HCT116 (cell line): ENCODE data around the gene RXRA. TPM values are rescaled to one million over a fixed set of nuclear protein-coding genes. Genes with fewer than 3 reads are reported as not detected.

Experiments used
- ATAC-seq: fragments of 200-7000 bp; cut with Tn5 transposase; 2 replicates; pipeline ENCODE4 v1.9.1; 2020; ENCODE audit warnings: mild to moderate bottlenecking, moderate library complexity
- BruUV-seq: library from RNA; stranded (reverse); fragments of 400-500 nt; replicated peaks from 2 replicates; lab custom pipeline; 2021; lab: Mats Ljungman, UMichigan
- CTCF ChIA-PET: fragments of 300-600 bp; sonication (Branson Sonifier 250); formaldehyde crosslinking; loops from one replicate; lab custom pipeline; 2021; ENCODE audit warnings: antibody characterized with exemption; lab: Charles Lee
- POLR2A ChIA-PET: fragments of 300-600, 350-600 bp; sonication (Branson Sonifier 250); formaldehyde crosslinking; loops from one replicate; lab custom pipeline; 2021; ENCODE audit warnings: antibody characterized with exemption; lab: Charles Lee
- RAD21 ChIA-PET, 2 experiments: fragments of 300-600 bp; sonication (Branson Sonifier 250); formaldehyde crosslinking; loops; one replicate each; lab custom pipeline; 2023; ENCODE audit warnings: low total read pairs in 2 of 2; ENCODE audit not compliant: uncharacterized antibody in 2 of 2, unreplicated experiment in 2 of 2, low non-redundant PET in 1 of 2; lab: Charles Lee
- DNase-seq: peaks from one replicate; pipeline ENCODE4 v3.0.0-alpha.2; 2010; ENCODE audit warnings: low read depth, low spot score
- H2AFZ ChIP-seq: fragments of 200-600 bp; shearing (Covaris generic), sonication (generic); 2 replicates; pipeline ENCODE4 v1.6.1; 2017; ENCODE audit warnings: low read depth, mixed run types, mixed read lengths, antibody characterized with exemption, low read length; ENCODE audit not compliant: poor library complexity, severe bottlenecking
- H3K27ac ChIP-seq: 2 replicates; pipeline ENCODE4 v1.5.1; 2012; ENCODE audit warnings: low read depth, low read length
- H3K27me3 ChIP-seq: fragments of 200-600 bp; sonication (generic); 2 replicates; pipeline ENCODE4 v1.6.1; 2016; ENCODE audit warnings: mixed run types, low read length, mixed read lengths; ENCODE audit not compliant: insufficient read depth
- H3K36me3 ChIP-seq, 2 experiments: fragments of 200-500 bp in 1 of 2; fragments of 200-600 bp in 1 of 2; sonication (Bioruptor generic) in 1 of 2; sonication (generic) in 1 of 2; 2 replicates each; pipeline versions ENCODE4 v1.5.1 to v1.6.1; 2014 to 2016; ENCODE audit warnings: low read length in 2 of 2, inconsistent platforms in 1 of 2, mixed read lengths in 1 of 2, mixed run types in 1 of 2; ENCODE audit not compliant: insufficient read depth in 2 of 2, control insufficient read depth in 1 of 2
- H3K4me1 ChIP-seq, 2 experiments: fragments of 200-600 bp in 1 of 2; sonication (generic) in 1 of 2; 2 replicates each; pipeline versions ENCODE4 v1.5.1 to v1.6.1; 2012 to 2017; ENCODE audit warnings: low read length in 2 of 2, inconsistent platforms in 1 of 2, mild to moderate bottlenecking in 1 of 2, mixed read lengths in 1 of 2, mixed run types in 1 of 2, moderate library complexity in 1 of 2; ENCODE audit not compliant: insufficient read depth in 2 of 2, control insufficient read depth in 1 of 2
- H3K4me2 ChIP-seq: fragments of 200-600 bp; sonication (generic); 2 replicates; pipeline ENCODE4 v1.6.1; 2017; ENCODE audit warnings: mixed run types, low read length, mixed read lengths
- H3K4me3 ChIP-seq, 2 experiments: fragments of 200-600 bp in 1 of 2; sonication (generic) in 1 of 2; replicated peaks in 1 of 2; 2 replicates each; pipeline ENCODE4 v1.5.1; 2011 to 2016; ENCODE audit warnings: low read length in 2 of 2, control low read depth in 1 of 2, low read depth in 1 of 2, mild to moderate bottlenecking in 1 of 2, mixed read lengths in 1 of 2, mixed run types in 1 of 2
- H3K79me2 ChIP-seq: fragments of 200-600 bp; sonication (generic); 2 replicates; pipeline ENCODE4 v1.6.1; 2017; ENCODE audit warnings: mild to moderate bottlenecking, mixed run types, low read length, moderate library complexity, mixed read lengths; ENCODE audit not compliant: insufficient read depth
- H3K9ac ChIP-seq: fragments of 200-600 bp; sonication (generic); 2 replicates; pipeline ENCODE4 v1.6.1; 2016; ENCODE audit warnings: low read length, mixed read lengths
- H3K9me2 ChIP-seq: fragments of 200-600 bp; sonication (generic), shearing (Covaris generic); 2 replicates; pipeline ENCODE4 v1.6.1; 2017; ENCODE audit warnings: mixed run types, mild to moderate bottlenecking, moderate library complexity; ENCODE audit not compliant: insufficient read depth
- H3K9me3 ChIP-seq, 2 experiments: fragments of 200-500 bp in 1 of 2; fragments of 200-600 bp in 1 of 2; sonication (Bioruptor generic) in 1 of 2; sonication (generic) in 1 of 2; 2 replicates each; pipeline ENCODE4 v1.6.1; 2014 to 2017; ENCODE audit warnings: low read length in 2 of 2, mixed read lengths in 2 of 2, inconsistent platforms in 1 of 2, low read depth in 1 of 2, mild to moderate bottlenecking in 1 of 2, mixed run types in 1 of 2, moderate library complexity in 1 of 2; ENCODE audit not compliant: control insufficient read depth in 1 of 2, insufficient read depth in 1 of 2
- H4K20me1 ChIP-seq: fragments of 200-600 bp; sonication (generic), shearing (Covaris generic); 2 replicates; pipeline ENCODE4 v1.6.1; 2017; ENCODE audit warnings: mixed run types, mild to moderate bottlenecking, moderate library complexity; ENCODE audit not compliant: insufficient read depth
- POLR2A ChIP-seq: IDR thresholded peaks from 2 replicates; pipeline ENCODE4 v1.7.0; 2011; ENCODE audit warnings: borderline replicate concordance; ENCODE audit not compliant: insufficient read depth, insufficient read length; ENCODE audit errors: extremely low read depth
- YY1 ChIP-seq: IDR thresholded peaks from 2 replicates; pipeline ENCODE4 v1.6.1; 2011; ENCODE audit warnings: low read length, low read depth, moderate library complexity, mild to moderate bottlenecking; ENCODE audit not compliant: insufficient replicate concordance; ENCODE audit errors: extremely low read depth
- intact Hi-C: fragments of 100-400 bp; cut with micrococcal nuclease; formaldehyde crosslinking; loops from 2 replicates; pipeline ENCODE4 v1.10.0; 2022
- total RNA-seq: library from RNA; stranded (reverse); gene quantifications from one replicate; pipeline ENCODE4 v1.2.1, GENCODE V29; 2021; ENCODE audit not compliant: unreplicated experiment
- TF ChIP-seq, protein P1 (sequence below): IDR thresholded peaks from 2 replicates; pipeline ENCODE4 v1.6.1; 2011; ENCODE audit warnings: mild to moderate bottlenecking, low read length, moderate library complexity; ENCODE audit not compliant: insufficient replicate concordance; ENCODE audit errors: extremely low read depth

Gene RXRA
- total RNA-seq, 1 experiment from 2014 or later, result 43.9 TPM

DNA sequence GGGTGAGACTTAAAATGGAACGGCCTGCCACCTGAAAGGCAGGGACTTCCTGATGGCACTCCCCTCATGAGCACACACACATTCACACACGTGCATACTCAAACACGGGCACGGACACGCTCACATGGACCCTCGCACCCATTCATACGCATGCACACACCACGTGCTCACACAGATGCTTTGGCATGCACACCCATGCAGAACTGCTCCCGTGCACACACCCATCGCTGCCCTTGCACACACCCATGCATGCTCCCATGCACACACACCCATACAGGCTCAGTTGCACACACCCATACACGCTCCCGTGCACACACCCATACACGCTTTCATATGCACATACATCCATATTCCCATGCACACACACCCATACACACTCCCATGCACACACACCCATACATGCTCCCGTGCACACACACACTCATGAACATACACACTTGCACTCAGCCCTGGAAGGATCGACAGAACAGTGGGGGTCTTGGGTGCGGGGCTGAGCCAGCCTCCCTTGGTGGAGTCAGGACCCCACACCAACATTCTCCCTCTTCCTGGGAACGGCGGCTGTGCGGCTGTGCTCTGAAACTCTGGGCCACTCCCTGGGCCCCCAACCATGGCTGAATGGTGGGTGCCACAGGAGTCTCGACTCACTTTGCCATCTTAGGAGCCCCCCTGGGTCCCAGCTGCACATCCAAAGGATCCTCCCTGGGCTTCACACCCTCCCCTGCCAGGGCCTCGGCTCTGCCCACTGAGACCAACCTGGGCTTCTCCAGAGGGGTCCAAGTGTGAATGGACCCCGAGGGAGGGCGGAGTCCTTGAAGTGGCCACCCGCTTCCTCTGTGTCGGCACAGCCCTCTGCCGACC, 115.2 kb downstream of the RXRA start:
- no TSS peak for BruUV-seq
- CTCF ChIA-PET, result interaction anchor here (2.5 kb wide), 1 partner anchor 271 kb away, joined by 29 read pairs; no protein-coding TSS in a partner anchor
- DNase-seq, result no peak

More for the DNA sequence above, 115.2 kb downstream of the RXRA start:
- Histone ChIP-seq H3K9ac (no peak overlapping the region), H2AFZ (no peak overlapping the region), H3K4me2 (no peak overlapping the region), H4K20me1 (no peaks in the 10 kb centered on the region), H3K36me3 (no peaks in the 10 kb centered on the region), H3K27me3 (no peaks in the 10 kb centered on the region), H3K9me3 (no peaks in the 10 kb centered on the region; a peak in 1 of 4 replicates), H3K4me1 (peaks cover 6 to 8% of the 10 kb centered on the region in 2 experiments; a peak in 3 of 4 replicates), H3K4me3 (no peak overlapping the region), H3K9me2 (no peaks in the 10 kb centered on the region), H3K79me2 (no peaks in the 10 kb centered on the region), H3K27ac (no peak overlapping the region)
- ChIA-PET POLR2A (no interaction called here), RAD21 (interaction anchor here in 1 of 2 experiments (2.4 kb wide), 1 partner anchor 271 kb away, joined by 8 read pairs; no protein-coding TSS in a partner anchor)
- TF ChIP-seq, protein P1, sequence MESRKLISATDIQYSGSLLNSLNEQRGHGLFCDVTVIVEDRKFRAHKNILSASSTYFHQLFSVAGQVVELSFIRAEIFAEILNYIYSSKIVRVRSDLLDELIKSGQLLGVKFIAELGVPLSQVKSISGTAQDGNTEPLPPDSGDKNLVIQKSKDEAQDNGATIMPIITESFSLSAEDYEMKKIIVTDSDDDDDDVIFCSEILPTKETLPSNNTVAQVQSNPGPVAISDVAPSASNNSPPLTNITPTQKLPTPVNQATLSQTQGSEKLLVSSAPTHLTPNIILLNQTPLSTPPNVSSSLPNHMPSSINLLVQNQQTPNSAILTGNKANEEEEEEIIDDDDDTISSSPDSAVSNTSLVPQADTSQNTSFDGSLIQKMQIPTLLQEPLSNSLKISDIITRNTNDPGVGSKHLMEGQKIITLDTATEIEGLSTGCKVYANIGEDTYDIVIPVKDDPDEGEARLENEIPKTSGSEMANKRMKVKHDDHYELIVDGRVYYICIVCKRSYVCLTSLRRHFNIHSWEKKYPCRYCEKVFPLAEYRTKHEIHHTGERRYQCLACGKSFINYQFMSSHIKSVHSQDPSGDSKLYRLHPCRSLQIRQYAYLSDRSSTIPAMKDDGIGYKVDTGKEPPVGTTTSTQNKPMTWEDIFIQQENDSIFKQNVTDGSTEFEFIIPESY, result no peak
- TF ChIP-seq YY1 (no peak), POLR2A (no peak)
- ATAC-seq, result no peak
- intact Hi-C loops, result loop anchor here (2.0 to 5.0 kb wide), 2 partner anchors 63 to 119 kb away; no protein-coding TSS in a partner anchor
